ENCODE results near the gene NBEA.
"Not testable (repeated sequence)": the region's sequence is repeated elsewhere in the genome, so short reads cannot be mapped to it uniquely, and the experiment has no call there.

DNA sequence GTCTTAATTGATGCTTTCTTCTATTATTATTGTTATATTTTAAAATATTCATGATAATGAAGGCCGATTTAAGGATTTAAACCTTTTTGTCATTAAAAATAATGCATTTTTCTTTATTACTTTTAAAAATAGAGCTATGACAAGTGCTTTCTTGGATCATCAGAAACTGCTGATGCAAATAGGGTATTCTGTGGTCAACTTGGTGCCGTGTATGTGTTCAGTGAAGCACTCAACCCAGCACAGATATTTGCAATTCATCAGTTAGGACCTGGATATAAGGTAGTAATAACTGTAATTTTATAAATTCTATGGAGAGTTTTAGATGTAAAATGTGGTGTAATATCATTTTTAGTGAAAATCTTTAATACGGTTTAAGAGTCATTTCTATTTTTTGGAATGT, 116.5 kb downstream of the NBEA start:
- not testable (repeated sequence) for TF ChIP-seq ZNF792 (tag by site-specific recombination; IDR thresholded peaks at IDR 0.05); CTCF (tag by site-specific recombination; IDR thresholded peaks at IDR 0.05); FEZF1 (tag by site-specific recombination; IDR thresholded peaks at IDR 0.05); ZBTB7A (tag by site-specific recombination; IDR thresholded peaks at IDR 0.05; ENCODE audit: low read depth); ZNF175 (tag by site-specific recombination; IDR thresholded peaks at IDR 0.05); ZSCAN30 (tag by site-specific recombination; IDR thresholded peaks at IDR 0.05); SP2 (tag by site-specific recombination; IDR thresholded peaks at IDR 0.05); ZNF24 (tag by site-specific recombination; IDR thresholded peaks at IDR 0.05); ZNF335 (tag by site-specific recombination; conservative IDR thresholded peaks at IDR 0.05); EGR2 (tag by site-specific recombination; IDR thresholded peaks at IDR 0.05; ENCODE audit: low read depth); ZNF302 (tag by site-specific recombination; IDR thresholded peaks at IDR 0.05; ENCODE audit: low read depth); ZNF16 (tag by site-specific recombination; IDR thresholded peaks at IDR 0.05; ENCODE audit: low read depth); MZF1 (tag by site-specific recombination; IDR thresholded peaks at IDR 0.05; ENCODE audit: borderline replicate concordance); ZBTB11 (tag by site-specific recombination; conservative IDR thresholded peaks at IDR 0.05; ENCODE audit: low read depth)
